ENCODE data around the gene RBCK1. TPM values are rescaled to one million over a fixed set of nuclear protein-coding genes. Genes with fewer than 3 reads are reported as not detected.

Gene RBCK1
- polyA plus RNA-seq, 4 donors, result 74.8 to 176 (median 158) TPM

GRCh38 chr20:406200-407132, 1.6 kb upstream of the RBCK1 start:
- WGBS, 3 donors, result 82 to 86% (median 84%) methylated on average over 9 of the region's 9 CpGs
- peaks cover 5 to 21% (median 19%) of the 10 kb centered on the region in 3 donors for H3K4me1 ChIP-seq (ENCODE audit: control insufficient read depth in 3 of 3, insufficient read depth in 2 of 3, low read depth in 1 of 3, low read length in 2 of 3)
- FAIRE-seq (no peak), DNase-seq (no peak)
- H3K27me3 ChIP-seq (ENCODE audit: control insufficient read depth in 3 of 3, insufficient read depth in 3 of 3, low read length in 3 of 3), result no peaks in the 10 kb centered on the region
- H3K9me3 ChIP-seq (ENCODE audit: control insufficient read depth in 2 of 2, insufficient read depth in 1 of 2, low read depth in 1 of 2, low read length in 1 of 2), result peaks cover 0 to 5% of the 10 kb centered on the region in 2 donors
- peak overlapping the region in 1 of 3 donors; percentile 92 for H3K27ac ChIP-seq (ENCODE audit: low read depth in 1 of 3, low read length in 2 of 3)
- no peak overlapping the region for H3K4me3 ChIP-seq (ENCODE audit: low read depth in 1 of 3, low read length in 3 of 3)
- peaks cover 0 to 12% (median 2%) of the 10 kb centered on the region in 3 donors for H3K36me3 ChIP-seq (ENCODE audit: control insufficient read depth in 3 of 3, insufficient read depth in 2 of 3, low read depth in 1 of 3, low read length in 3 of 3)

- H3K9me3 ChIP-seq (ENCODE audit: control insufficient read depth in 2 of 2, insufficient read depth in 1 of 2, low read depth in 1 of 2, low read length in 1 of 2), result peaks cover 0 to 5% of the 10 kb centered on the region in 2 donors
- DNase-seq (peak; percentile 75 to 82), FAIRE-seq (no peak)
- H3K4me1 ChIP-seq (ENCODE audit: control insufficient read depth in 3 of 3, insufficient read depth in 2 of 3, low read depth in 1 of 3, low read length in 2 of 3), result peaks cover 5 to 17% (median 16%) of the 10 kb centered on the region in 3 donors
- no peaks in the 10 kb centered on the region for H3K27me3 ChIP-seq (ENCODE audit: control insufficient read depth in 3 of 3, insufficient read depth in 3 of 3, low read length in 3 of 3)
- H3K27ac ChIP-seq (ENCODE audit: low read depth in 1 of 3, low read length in 2 of 3), result peak overlapping the region; percentile 65 to 92 (median 73)
- 6 to 10% (median 7%) methylated on average over 28 to 45 of the region's 45 CpGs for WGBS, 3 donors
- H3K36me3 ChIP-seq (ENCODE audit: control insufficient read depth in 3 of 3, insufficient read depth in 2 of 3, low read depth in 1 of 3, low read length in 3 of 3), result peaks cover 0 to 16% (median 2%) of the 10 kb centered on the region in 3 donors
- H3K4me3 ChIP-seq (ENCODE audit: low read depth in 1 of 3, low read length in 3 of 3), result peak overlapping the region; percentile 26 to 48 (median 44)
Observed at GRCh38 chr20:407133-407952, 756 bp upstream of the RBCK1 start.

GRCh38 chr20:408843-409696, 971 bp downstream of the RBCK1 start:
- Histone ChIP-seq H3K27ac (ENCODE audit: low read depth in 1 of 3, low read length in 2 of 3) (peak overlapping the region; percentile 85 to 97 (median 95)), H3K27me3 (ENCODE audit: control insufficient read depth in 3 of 3, insufficient read depth in 3 of 3, low read length in 3 of 3) (no peaks in the 10 kb centered on the region), H3K9me3 (ENCODE audit: control insufficient read depth in 2 of 2, insufficient read depth in 1 of 2, low read depth in 1 of 2, low read length in 1 of 2) (no peaks in the 10 kb centered on the region), H3K36me3 (ENCODE audit: control insufficient read depth in 3 of 3, insufficient read depth in 2 of 3, low read depth in 1 of 3, low read length in 3 of 3) (peaks cover 0 to 19% (median 2%) of the 10 kb centered on the region in 3 donors), H3K4me1 (ENCODE audit: control insufficient read depth in 3 of 3, insufficient read depth in 2 of 3, low read depth in 1 of 3, low read length in 2 of 3) (peaks cover 5 to 16% (median 12%) of the 10 kb centered on the region in 3 donors), H3K4me3 (ENCODE audit: low read depth in 1 of 3, low read length in 3 of 3) (peak overlapping the region; percentile 94 to 99 (median 96))
- FAIRE-seq (no peak), DNase-seq (peak in 1 of 2 donors; percentile 18)
- WGBS, 3 donors, result 4 to 8% (median 5%) methylated on average over 7 of the region's 7 CpGs

GRCh38 chr20:409697-410559, 1.8 kb downstream of the RBCK1 start:
- peak overlapping the region in 2 of 3 donors; percentile 94 to 99 for H3K4me3 ChIP-seq (ENCODE audit: low read depth in 1 of 3, low read length in 3 of 3)
- peaks cover 5 to 16% (median 12%) of the 10 kb centered on the region in 3 donors for H3K4me1 ChIP-seq (ENCODE audit: control insufficient read depth in 3 of 3, insufficient read depth in 2 of 3, low read depth in 1 of 3, low read length in 2 of 3)
- no peak for FAIRE-seq
- H3K36me3 ChIP-seq (ENCODE audit: control insufficient read depth in 3 of 3, insufficient read depth in 2 of 3, low read depth in 1 of 3, low read length in 3 of 3), result peaks cover 2 to 21% (median 2%) of the 10 kb centered on the region in 3 donors
- peak overlapping the region in 1 of 3 donors; percentile 97 for H3K27ac ChIP-seq (ENCODE audit: low read depth in 1 of 3, low read length in 2 of 3)
- no peaks in the 10 kb centered on the region for H3K27me3 ChIP-seq (ENCODE audit: control insufficient read depth in 3 of 3, insufficient read depth in 3 of 3, low read length in 3 of 3)
- 53 to 66% (median 54%) methylated on average over 14 of the region's 14 CpGs for WGBS, 3 donors
- peak in 1 of 2 donors; percentile 37 for DNase-seq
- H3K9me3 ChIP-seq (ENCODE audit: control insufficient read depth in 2 of 2, insufficient read depth in 1 of 2, low read depth in 1 of 2, low read length in 1 of 2), result no peaks in the 10 kb centered on the region

- Histone ChIP-seq H3K4me3 (ENCODE audit: low read depth in 1 of 3, low read length in 3 of 3) (no peak overlapping the region), H3K9me3 (ENCODE audit: control insufficient read depth in 2 of 2, insufficient read depth in 1 of 2, low read depth in 1 of 2, low read length in 1 of 2) (no peaks in the 10 kb centered on the region), H3K27ac (ENCODE audit: low read depth in 1 of 3, low read length in 2 of 3) (no peak overlapping the region), H3K36me3 (ENCODE audit: control insufficient read depth in 3 of 3, insufficient read depth in 2 of 3, low read depth in 1 of 3, low read length in 3 of 3) (peaks cover 2 to 32% (median 2%) of the 10 kb centered on the region in 3 donors), H3K27me3 (ENCODE audit: control insufficient read depth in 3 of 3, insufficient read depth in 3 of 3, low read length in 3 of 3) (no peaks in the 10 kb centered on the region), H3K4me1 (ENCODE audit: control insufficient read depth in 3 of 3, insufficient read depth in 2 of 3, low read depth in 1 of 3, low read length in 2 of 3) (peaks cover 4 to 14% (median 12%) of the 10 kb centered on the region in 3 donors)
- WGBS, 3 donors, result 88 to 100% (median 99%) methylated on average over 3 of the region's 3 CpGs
- FAIRE-seq (no peak), DNase-seq (no peak)
Observed at GRCh38 chr20:412081-412480, 4.0 kb downstream of the RBCK1 start.

- 80 to 83% (median 83%) methylated on average over 2 of the region's 2 CpGs for WGBS, 3 donors
- peaks cover 3 to 46% (median 7%) of the 10 kb centered on the region in 3 donors for H3K36me3 ChIP-seq (ENCODE audit: control insufficient read depth in 3 of 3, insufficient read depth in 2 of 3, low read depth in 1 of 3, low read length in 3 of 3)
- H3K4me1 ChIP-seq (ENCODE audit: control insufficient read depth in 3 of 3, insufficient read depth in 2 of 3, low read depth in 1 of 3, low read length in 2 of 3), result peaks cover 3 to 12% (median 7%) of the 10 kb centered on the region in 3 donors
- H3K27ac ChIP-seq (ENCODE audit: low read depth in 1 of 3, low read length in 2 of 3), result no peak overlapping the region
- no peak for FAIRE-seq
- no peaks in the 10 kb centered on the region for H3K9me3 ChIP-seq (ENCODE audit: control insufficient read depth in 2 of 2, insufficient read depth in 1 of 2, low read depth in 1 of 2, low read length in 1 of 2)
- no peaks in the 10 kb centered on the region for H3K27me3 ChIP-seq (ENCODE audit: control insufficient read depth in 3 of 3, insufficient read depth in 3 of 3, low read length in 3 of 3)
- no peak for DNase-seq
- H3K4me3 ChIP-seq (ENCODE audit: low read depth in 1 of 3, low read length in 3 of 3), result no peak overlapping the region
Observed at GRCh38 chr20:414161-414560, 6.1 kb downstream of the RBCK1 start.

- Histone ChIP-seq H3K4me3 (ENCODE audit: low read depth in 1 of 3, low read length in 3 of 3) (no peak overlapping the region), H3K27me3 (ENCODE audit: control insufficient read depth in 3 of 3, insufficient read depth in 3 of 3, low read length in 3 of 3) (no peaks in the 10 kb centered on the region), H3K4me1 (ENCODE audit: control insufficient read depth in 3 of 3, insufficient read depth in 2 of 3, low read depth in 1 of 3, low read length in 2 of 3) (no peaks in the 10 kb centered on the region), H3K9me3 (ENCODE audit: control insufficient read depth in 2 of 2, insufficient read depth in 1 of 2, low read depth in 1 of 2, low read length in 1 of 2) (no peaks in the 10 kb centered on the region), H3K27ac (ENCODE audit: low read depth in 1 of 3, low read length in 2 of 3) (peak overlapping the region in 1 of 3 donors; percentile 33), H3K36me3 (ENCODE audit: control insufficient read depth in 3 of 3, insufficient read depth in 2 of 3, low read depth in 1 of 3, low read length in 3 of 3) (peaks cover 7 to 53% (median 10%) of the 10 kb centered on the region in 3 donors)
- WGBS, 3 donors, result 82 to 89% (median 88%) methylated on average over 13 of the region's 13 CpGs
- DNase-seq (peak; percentile 16 to 27), FAIRE-seq (no peak)
Observed at GRCh38 chr20:415820-416322, 7.8 kb downstream of the RBCK1 start.
